IPS-11a (cell line): ENCODE data around the gene S100A10.

Experiments used
- H3K4me3 ChIP-seq: one replicate; pipeline ENCODE4 v1.5.1; 2013; ENCODE audit warnings: low read depth, low read length, control low read depth

S100A10 gene

GRCh38 chr1:151993734-151994496 is at the start of gene S100A10:
Gene S100A10, minus strand, starts transcription at chr1:151993859. Its CDS starts 7,629 bp downstream, at chr1:151986230.
- H3K4me3 ChIP-seq, result peak within 1 kb of the TSS; percentile 74

GRCh38 chr1:152042030-152042429 is 48.4 kb upstream of the S100A10 start:
- no peak overlapping the region for H3K4me3 ChIP-seq

GRCh38 chr1:152039886-152040285 is 46.2 kb upstream of the S100A10 start:
- no peak overlapping the region for H3K4me3 ChIP-seq

GRCh38 chr1:152039461-152039860 is 45.8 kb upstream of the S100A10 start:
- H3K4me3 ChIP-seq, result no peak overlapping the region

- no peak overlapping the region for H3K4me3 ChIP-seq
Observed at GRCh38 chr1:152038871-152039270, 45.2 kb upstream of the S100A10 start.

- H3K4me3 ChIP-seq, result peak within 1 kb of the TSS; percentile 69
Observed at GRCh38 chr1:152036267-152037216, 42.9 kb upstream of the S100A10 start, which contains the start of gene S100A11. Gene S100A11, minus strand, starts transcription at chr1:152037004. Its CDS starts 89 bp downstream, at chr1:152036915.

- H3K4me3 ChIP-seq, result peak overlapping the region; percentile 69
Observed at GRCh38 chr1:152035539-152036266, 42.0 kb upstream of the S100A10 start.

- H3K4me3 ChIP-seq, result no peak overlapping the region
Observed at GRCh38 chr1:152034654-152035538, 41.2 kb upstream of the S100A10 start.

- no peak overlapping the region for H3K4me3 ChIP-seq
Observed at GRCh38 chr1:152034324-152034653, 40.6 kb upstream of the S100A10 start.

- H3K4me3 ChIP-seq, result no peak overlapping the region
Observed at GRCh38 chr1:152029929-152030211, 36.2 kb upstream of the S100A10 start.

GRCh38 chr1:152029144-152029928 is 35.7 kb upstream of the S100A10 start:
- H3K4me3 ChIP-seq, result no peak overlapping the region

- no peak overlapping the region for H3K4me3 ChIP-seq
Observed at GRCh38 chr1:152026895-152027294, 33.2 kb upstream of the S100A10 start.

GRCh38 chr1:152024223-152024622 is 30.6 kb upstream of the S100A10 start:
- no peak overlapping the region for H3K4me3 ChIP-seq

GRCh38 chr1:152023221-152023620 is 29.6 kb upstream of the S100A10 start:
- no peak overlapping the region for H3K4me3 ChIP-seq

- H3K4me3 ChIP-seq, result no peak overlapping the region
Observed at GRCh38 chr1:152022474-152022873, 28.8 kb upstream of the S100A10 start.

GRCh38 chr1:152021569-152021968 is 27.9 kb upstream of the S100A10 start:
- no peak overlapping the region for H3K4me3 ChIP-seq

GRCh38 chr1:152020849-152021248 is 27.2 kb upstream of the S100A10 start:
- H3K4me3 ChIP-seq, result no peak overlapping the region

GRCh38 chr1:152018537-152018936 is 24.9 kb upstream of the S100A10 start:
- H3K4me3 ChIP-seq, result no peak overlapping the region

GRCh38 chr1:152015766-152016165 is 22.1 kb upstream of the S100A10 start:
- no peak overlapping the region for H3K4me3 ChIP-seq

- no peak overlapping the region for H3K4me3 ChIP-seq
Observed at GRCh38 chr1:152014943-152015342, 21.3 kb upstream of the S100A10 start.
